ENCODE results near the gene ZNF622. TPM values are rescaled to one million over a fixed set of nuclear protein-coding genes. Genes with fewer than 3 reads are reported as not detected.

The ZNF622 gene
- total RNA-seq, 2 experiments from 2014 or later, result 52.5 to 54.1 TPM

DNA sequence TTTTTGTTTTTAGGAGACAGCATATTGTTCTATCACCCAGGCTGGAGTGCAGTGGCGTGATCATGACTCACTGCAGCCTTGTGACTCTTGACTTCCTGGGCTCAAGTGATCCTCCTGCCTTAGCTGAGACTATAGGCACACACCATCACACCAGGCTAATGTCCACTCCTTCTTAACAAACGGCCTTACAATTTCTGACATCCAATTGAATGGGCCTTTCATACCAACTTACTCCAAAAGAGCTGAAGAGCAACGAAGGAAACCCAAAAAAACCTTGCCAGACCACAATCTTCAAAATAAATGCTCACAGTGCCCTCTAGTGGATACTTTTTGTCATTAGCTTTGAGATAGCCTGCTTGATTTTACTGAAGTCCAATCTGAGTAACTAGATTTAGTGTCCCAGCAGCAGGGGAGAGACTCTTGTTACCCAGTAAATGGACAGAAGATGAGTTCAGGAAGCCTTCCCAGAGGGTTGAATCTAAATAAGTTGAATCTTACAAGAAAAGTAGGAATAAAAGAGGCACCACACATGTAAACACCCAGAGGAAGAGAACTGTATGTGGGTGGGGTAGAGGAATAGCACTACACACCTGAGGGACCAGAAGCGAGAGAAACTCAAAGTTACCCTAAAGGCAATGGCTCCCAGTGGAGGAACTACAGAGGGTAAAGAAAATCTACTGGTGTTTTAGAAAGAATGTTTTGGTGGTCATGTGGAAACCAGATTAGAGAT, 9.3 kb downstream of the ZNF622 start:
- Histone ChIP-seq H3K27ac (ENCODE audit: low read depth in 1 of 2, low read length in 2 of 2) (no peak overlapping the region), H3K27me3 (ENCODE audit: control insufficient read depth in 1 of 2, insufficient read depth in 2 of 2, low read length in 2 of 2) (no peaks in the 10 kb centered on the region), H3K9me3 (ENCODE audit: control insufficient read depth in 1 of 2, insufficient read depth in 1 of 2, low read length in 2 of 2) (no peaks in the 10 kb centered on the region), H3K36me3 (ENCODE audit: insufficient read depth, low read length) (peaks cover 91% of the 10 kb centered on the region), H3K4me1 (ENCODE audit: insufficient read depth, low read length) (peaks cover 12% of the 10 kb centered on the region), H3K4me3 (ENCODE audit: low read length) (no peak overlapping the region)
- no peaks in the 10 kb centered on the region for H3K27me3 Mint-ChIP-seq
- peak; percentile 85 for TF ChIP-seq CTCF (IDR thresholded peaks at IDR 0.05)
- peaks cover 95% of the 10 kb centered on the region for H3K36me3 Mint-ChIP-seq (ENCODE audit: low read depth)
- peak overlapping the region; percentile 71 for H3K27ac Mint-ChIP-seq
- ATAC-seq (ENCODE audit: poor library complexity) (peak; percentile 76), DNase-seq (peak in 5 of 14 experiments; percentile 10 to 81 (median 74))
- ChIA-PET POLR2A (interaction anchor here (0.7 to 1.4 kb wide), 4 partner anchors 10 to 161 kb away, joined by 3 to 4 read pairs (median 4); no protein-coding TSS in a partner anchor), CTCF (interaction anchor here (0.7 to 1.9 kb wide), 9 partner anchors 9 to 290 kb away, joined by 3 to 9 read pairs (median 3); partner anchors contain the start of gene ZNF622)
- H3K4me1 Mint-ChIP-seq (ENCODE audit: low read depth), result peaks cover 75% of the 10 kb centered on the region
- H3K4me3 Mint-ChIP-seq, result peak overlapping the region; percentile 47
- intact Hi-C loops (cut with DNase I, micrococcal nuclease), result loop anchor here (1.0 to 5.0 kb wide), 3 partner anchors 9 to 1349 kb away; partner anchors contain the start of gene ZNF622 (in 1 of the 2)
- H3K9me3 Mint-ChIP-seq, result no peaks in the 10 kb centered on the region

GRCh38 chr5:16455668-16456067, 9.9 kb downstream of the ZNF622 start:
- peaks cover 95% of the 10 kb centered on the region for H3K36me3 Mint-ChIP-seq (ENCODE audit: low read depth)
- no peaks in the 10 kb centered on the region for H3K27me3 Mint-ChIP-seq
- Histone ChIP-seq H3K27ac (ENCODE audit: low read depth in 1 of 2, low read length in 2 of 2) (no peak overlapping the region), H3K27me3 (ENCODE audit: control insufficient read depth in 1 of 2, insufficient read depth in 2 of 2, low read length in 2 of 2) (no peaks in the 10 kb centered on the region), H3K9me3 (ENCODE audit: control insufficient read depth in 1 of 2, insufficient read depth in 1 of 2, low read length in 2 of 2) (no peaks in the 10 kb centered on the region), H3K36me3 (ENCODE audit: insufficient read depth, low read length) (peaks cover 91% of the 10 kb centered on the region), H3K4me1 (ENCODE audit: insufficient read depth, low read length) (peaks cover 9% of the 10 kb centered on the region), H3K4me3 (ENCODE audit: low read length) (no peak overlapping the region)
- no peaks in the 10 kb centered on the region for H3K9me3 Mint-ChIP-seq
- no peak for ATAC-seq (ENCODE audit: poor library complexity)
- no peak for TF ChIP-seq CTCF (IDR thresholded peaks at IDR 0.05)
- peak overlapping the region; percentile 71 for H3K27ac Mint-ChIP-seq
- peak overlapping the region; percentile 47 for H3K4me3 Mint-ChIP-seq
- ChIA-PET POLR2A (interaction anchor here (0.7 to 1.4 kb wide), 4 partner anchors 10 to 162 kb away, joined by 3 to 4 read pairs (median 4); no protein-coding TSS in a partner anchor), CTCF (interaction anchor here (0.8 to 1.9 kb wide), 8 partner anchors 9 to 290 kb away, joined by 3 to 9 read pairs (median 3); partner anchors contain the start of gene ZNF622)
- peak in 2 of 14 experiments; percentile 32 to 33 for DNase-seq
- peaks cover 69% of the 10 kb centered on the region for H3K4me1 Mint-ChIP-seq (ENCODE audit: low read depth)
- intact Hi-C loops (cut with DNase I, micrococcal nuclease), result loop anchor here (1.0 to 5.0 kb wide), 3 partner anchors 10 to 1348 kb away; partner anchors contain the start of gene ZNF622 (in 1 of the 2)

- no peak for TF ChIP-seq CTCF (IDR thresholded peaks at IDR 0.05)
- POLR2A ChIA-PET, result no interaction called here
These were observed 10.9 kb downstream of the ZNF622 start for GRCh38 chr5:16454686-16455085.

More at GRCh38 chr5:16454686-16455085, 10.9 kb downstream of the ZNF622 start:
- Mint-ChIP-seq H3K4me1 (ENCODE audit: low read depth) (peaks cover 66% of the 10 kb centered on the region), H3K4me3 (no peak overlapping the region), H3K9me3 (no peaks in the 10 kb centered on the region), H3K27ac (no peak overlapping the region), H3K27me3 (no peaks in the 10 kb centered on the region), H3K36me3 (ENCODE audit: low read depth) (peaks cover 95% of the 10 kb centered on the region)
- Histone ChIP-seq H3K9me3 (ENCODE audit: control insufficient read depth in 1 of 2, insufficient read depth in 1 of 2, low read length in 2 of 2) (no peaks in the 10 kb centered on the region), H3K36me3 (ENCODE audit: insufficient read depth, low read length) (peaks cover 91% of the 10 kb centered on the region), H3K4me1 (ENCODE audit: insufficient read depth, low read length) (peaks cover 6% of the 10 kb centered on the region), H3K4me3 (ENCODE audit: low read length) (no peak overlapping the region), H3K27ac (ENCODE audit: low read depth in 1 of 2, low read length in 2 of 2) (no peak overlapping the region), H3K27me3 (ENCODE audit: control insufficient read depth in 1 of 2, insufficient read depth in 2 of 2, low read length in 2 of 2) (no peaks in the 10 kb centered on the region)
- intact Hi-C loops (cut with DNase I, micrococcal nuclease), result loop anchor here (5.0 kb wide), 2 partner anchors 292 to 1347 kb away; no protein-coding TSS in a partner anchor
- CTCF ChIA-PET, result interaction anchor here (1.0 to 1.2 kb wide), 2 partner anchors 28 to 212 kb away, joined by 3 read pairs; no protein-coding TSS in a partner anchor
- DNase-seq, result peak in 1 of 14 experiments; percentile 6
- ATAC-seq (ENCODE audit: poor library complexity), result no peak

All from CD4-positive, alpha-beta T cell (primary cell).